Lower leg skin (tissue), 4 donors: ENCODE results near the gene MYD88. TPM values are rescaled to one million over a fixed set of nuclear protein-coding genes. Genes with fewer than 3 reads are reported as not detected.
A peak's percentile ranks its signal among the peaks of the same experiment; 100 is the strongest.

Source experiments
- DNase-seq, 2 donors: peaks; one replicate each; pipeline ENCODE4 v3.0.0-alpha.2; 2019; ENCODE audit warnings: low spot score in 2 of 2
- H3K4me3 ChIP-seq: fragments of 200-600 bp; sonication (generic); 2 replicates; pipeline ENCODE4 v1.5.1; 2017; ENCODE audit warnings: mild to moderate bottlenecking, low read depth; ENCODE audit not compliant: poor library complexity, severe bottlenecking
- CTCF ChIP-seq, 3 donors: fragments of 450-650 bp; IDR thresholded peaks; one replicate each; pipeline ENCODE4 v1.5.1; 2016; ENCODE audit warnings: antibody characterized with exemption in 3 of 3, mild to moderate bottlenecking in 3 of 3, moderate library complexity in 2 of 3
- POLR2A ChIP-seq, 2 donors: fragments of 450-650 bp; IDR thresholded peaks; one replicate each; pipeline ENCODE4 v1.6.1; 2016 to 2017; ENCODE audit warnings: antibody characterized with exemption in 2 of 2, mild to moderate bottlenecking in 1 of 2, moderate library complexity in 1 of 2
- WGBS, 2 donors: methylation state at CpG; one replicate each; pipeline ENCODE4 v1.1.5; 2018; 5-methylcytosine and 5-hydroxymethylcytosine counted together
- intact Hi-C: fragments of 100-400 bp; cut with DNase I; formaldehyde crosslinking; loops from one replicate; pipeline ENCODE4 v1.15.0; 2023; ENCODE audit warnings: low total_unique reads
- total RNA-seq, 4 donors: library from RNA; depleted of rRNA; stranded (reverse); fragments of >200 nt; gene quantifications; one replicate each; pipeline ENCODE4 v1.1.0, GENCODE V29; 2016

MYD88 gene
- total RNA-seq, 4 donors from 2014 or later = 22.9 to 32.2 (median 23.6) TPM

- intact Hi-C loops = no loop called here
- H3K4me3 ChIP-seq = no peak overlapping the region
- DNase-seq = no peak
- 67% methylated on average over 1 of the region's 1 CpG for WGBS, 2 donors
- TF ChIP-seq POLR2A (IDR thresholded peaks at IDR 0.05) = no peak
- no peak for TF ChIP-seq CTCF (IDR thresholded peaks at IDR 0.05)
These were observed 36.0 kb upstream of the MYD88 start for GRCh38 chr3:38102444-38102814.

GRCh38 chr3:38105525-38105924 lies 32.9 kb upstream of the MYD88 start:
- TF ChIP-seq POLR2A (IDR thresholded peaks at IDR 0.05) (no peak), CTCF (IDR thresholded peaks at IDR 0.05) (no peak)
- DNase-seq = no peak
- H3K4me3 ChIP-seq = no peak overlapping the region
- intact Hi-C loops = no loop called here
- whole genome bisulfite sequencing, 2 donors = 69 to 76% methylated on average over 1 of the region's 1 CpG

GRCh38 chr3:38107911-38108648 lies 30.4 kb upstream of the MYD88 start:
- 82 to 95% methylated on average over 7 of the region's 7 CpGs for WGBS, 2 donors
- TF ChIP-seq POLR2A (IDR thresholded peaks at IDR 0.05) (no peak), CTCF (IDR thresholded peaks at IDR 0.05) (no peak)
- no peak overlapping the region for H3K4me3 ChIP-seq
- peak in 1 of 2 donors; percentile 48 for DNase-seq
- intact Hi-C loops = no loop called here

- H3K4me3 ChIP-seq = no peak overlapping the region
- DNase-seq = peak in 1 of 2 donors; percentile 74
- WGBS, 2 donors = 81 to 84% methylated on average over 8 to 11 of the region's 11 CpGs
- intact Hi-C loops = no loop called here
- TF ChIP-seq CTCF (IDR thresholded peaks at IDR 0.05) (no peak), POLR2A (IDR thresholded peaks at IDR 0.05) (no peak)
These were observed 29.5 kb upstream of the MYD88 start for GRCh38 chr3:38108649-38109579.

GRCh38 chr3:38109580-38110313 lies 28.7 kb upstream of the MYD88 start:
- DNase-seq = peak in 1 of 2 donors; percentile 80
- H3K4me3 ChIP-seq = no peak overlapping the region
- 92 to 95% methylated on average over 15 to 17 of the region's 17 CpGs for WGBS, 2 donors
- intact Hi-C loops = loop anchor here (10.0 kb wide), 1 partner anchor 105 kb away; no protein-coding TSS in a partner anchor
- TF ChIP-seq POLR2A (IDR thresholded peaks at IDR 0.05) (no peak), CTCF (IDR thresholded peaks at IDR 0.05) (no peak)
